ENCODE measurements around the gene TUSC2. TPM values are rescaled to one million over a fixed set of nuclear protein-coding genes. Genes with fewer than 3 reads are reported as not detected.
A peak's percentile ranks its signal among the peaks of the same experiment; 100 is the strongest.

The TUSC2 gene
- total and polyA plus RNA-seq, 2 donors (not counting 1 experiment from before 2014, with no cell fraction given) = 28.2 to 29.3 TPM

DNA sequence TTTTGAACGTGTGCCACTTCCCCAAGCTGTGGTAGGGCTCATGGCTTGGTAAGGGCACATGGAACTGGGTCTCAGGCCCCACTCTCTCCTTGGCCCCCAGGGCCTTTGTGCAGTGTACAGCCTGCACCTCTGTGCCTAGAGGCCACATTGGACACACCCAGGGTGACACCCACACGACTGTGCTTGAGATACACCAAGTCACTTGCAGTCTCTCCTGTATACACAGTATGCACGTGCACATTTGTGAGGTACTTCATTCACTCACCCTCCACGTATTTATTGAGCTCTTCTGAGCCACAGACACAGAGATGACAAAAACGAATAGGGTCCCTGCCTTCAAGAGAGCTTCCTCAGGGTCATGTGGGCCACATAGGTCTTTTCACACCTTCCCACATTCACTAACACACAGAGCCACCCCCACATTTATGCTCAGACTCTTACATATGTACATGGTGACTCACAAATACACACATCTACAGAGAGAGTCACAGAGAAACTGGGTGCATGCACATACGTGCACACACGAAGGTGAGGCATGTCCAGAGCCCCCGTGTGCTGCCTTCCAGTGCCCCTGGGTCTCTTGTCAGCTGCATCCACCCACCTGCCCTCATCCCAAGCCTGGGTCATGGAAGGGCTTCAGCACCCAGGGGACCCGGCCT lies 41.1 kb upstream of the TUSC2 start:
- no peak for DNase-seq
- Mint-ChIP-seq H3K4me1 (peaks cover 18% of the 10 kb centered on the region), H3K4me3 (no peak overlapping the region), H3K27me3 (peaks cover 12% of the 10 kb centered on the region), H3K27ac (peak overlapping the region; percentile 12), H3K9me3 (ENCODE audit: insufficient read depth) (no peaks in the 10 kb centered on the region)
- Histone ChIP-seq H3K9ac (ENCODE audit: low read length) (no peak overlapping the region), H3K9me3 (ENCODE audit: control extremely low read depth in 1 of 3, control insufficient read depth in 2 of 3, insufficient read depth in 1 of 3, low read length in 2 of 3) (no peaks in the 10 kb centered on the region), H3K4me1 (ENCODE audit: control insufficient read depth in 2 of 2, insufficient read depth in 2 of 2, low read length in 2 of 2) (peaks cover 13 to 19% of the 10 kb centered on the region in 2 donors), H3K27me3 (replicated peaks in 1 of 4; ENCODE audit: control extremely low read depth in 1 of 4, control insufficient read depth in 3 of 4, insufficient read depth in 4 of 4, low read length in 3 of 4) (peaks cover 0 to 3% (median 0%) of the 10 kb centered on the region in 4 experiments), H3K27ac (ENCODE audit: low read length in 2 of 2) (no peak overlapping the region), H4K20me1 (ENCODE audit: control insufficient read depth, insufficient read depth, low read length, poor library complexity, severe bottlenecking) (no peaks in the 10 kb centered on the region), H3K4me2 (replicated peaks; ENCODE audit: low read depth, low read length, poor library complexity, severe bottlenecking) (no peak overlapping the region), H3K79me2 (ENCODE audit: control insufficient read depth, insufficient read depth, low read length) (no peaks in the 10 kb centered on the region), H3K36me3 (replicated peaks in 1 of 2; ENCODE audit: control extremely low read depth in 1 of 2, control insufficient read depth in 1 of 2, extremely low read depth in 1 of 2, insufficient read depth in 2 of 2, low read length in 1 of 2) (no peaks in the 10 kb centered on the region), H3K4me3 (ENCODE audit: control extremely low read depth in 1 of 5, extremely low read depth in 1 of 5, insufficient read depth in 1 of 5, low read depth in 2 of 5, low read length in 4 of 5) (no peak overlapping the region), H2AFZ (ENCODE audit: insufficient read depth, low read depth, low read length, poor library complexity, severe bottlenecking) (no peak overlapping the region)
- no peak for TF ChIP-seq EZH2 (IDR thresholded peaks at IDR 0.05; ENCODE audit: borderline replicate concordance, insufficient read depth, low read depth, low read length, poor library complexity, severe bottlenecking)
- TF ChIP-seq, protein P1, sequence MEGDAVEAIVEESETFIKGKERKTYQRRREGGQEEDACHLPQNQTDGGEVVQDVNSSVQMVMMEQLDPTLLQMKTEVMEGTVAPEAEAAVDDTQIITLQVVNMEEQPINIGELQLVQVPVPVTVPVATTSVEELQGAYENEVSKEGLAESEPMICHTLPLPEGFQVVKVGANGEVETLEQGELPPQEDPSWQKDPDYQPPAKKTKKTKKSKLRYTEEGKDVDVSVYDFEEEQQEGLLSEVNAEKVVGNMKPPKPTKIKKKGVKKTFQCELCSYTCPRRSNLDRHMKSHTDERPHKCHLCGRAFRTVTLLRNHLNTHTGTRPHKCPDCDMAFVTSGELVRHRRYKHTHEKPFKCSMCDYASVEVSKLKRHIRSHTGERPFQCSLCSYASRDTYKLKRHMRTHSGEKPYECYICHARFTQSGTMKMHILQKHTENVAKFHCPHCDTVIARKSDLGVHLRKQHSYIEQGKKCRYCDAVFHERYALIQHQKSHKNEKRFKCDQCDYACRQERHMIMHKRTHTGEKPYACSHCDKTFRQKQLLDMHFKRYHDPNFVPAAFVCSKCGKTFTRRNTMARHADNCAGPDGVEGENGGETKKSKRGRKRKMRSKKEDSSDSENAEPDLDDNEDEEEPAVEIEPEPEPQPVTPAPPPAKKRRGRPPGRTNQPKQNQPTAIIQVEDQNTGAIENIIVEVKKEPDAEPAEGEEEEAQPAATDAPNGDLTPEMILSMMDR (IDR thresholded peaks at IDR 0.05) = no peak
- CTCF ChIA-PET = interaction anchor here (1.3 kb wide), 1 partner anchor 173 kb away, joined by 4 read pairs; no protein-coding TSS in a partner anchor
- ATAC-seq (ENCODE audit: low read depth) = no peak
- POLR2A ChIA-PET = no interaction called here
- 82% methylated on average over 9 of the region's 9 CpGs for WGBS (ENCODE audit: insufficient coverage)
- intact Hi-C loops (cut with micrococcal nuclease) = no loop called here

- H3K9me3 ChIP-seq (ENCODE audit: control extremely low read depth in 1 of 3, control insufficient read depth in 2 of 3, insufficient read depth in 1 of 3, low read length in 2 of 3) = no peaks in the 10 kb centered on the region
- 80% methylated on average over 2 of the region's 5 CpGs for WGBS (ENCODE audit: insufficient coverage)
- Mint-ChIP-seq H3K4me1 (peaks cover 21% of the 10 kb centered on the region), H3K4me3 (peak overlapping the region; percentile 91), H3K27ac (peak overlapping the region; percentile 94), H3K27me3 (peaks cover 5% of the 10 kb centered on the region), H3K9me3 (ENCODE audit: insufficient read depth) (no peaks in the 10 kb centered on the region)
- no peaks in the 10 kb centered on the region for H3K79me2 ChIP-seq (ENCODE audit: control insufficient read depth, insufficient read depth, low read length)
- peak overlapping the region; percentile 78 to 86 for H3K27ac ChIP-seq (ENCODE audit: low read length in 2 of 2)
- H3K4me2 ChIP-seq (replicated peaks; ENCODE audit: low read depth, low read length, poor library complexity, severe bottlenecking) = peak overlapping the region; percentile 96
- peak overlapping the region in 4 of 5 experiments; percentile 78 to 84 (median 82) for H3K4me3 ChIP-seq (ENCODE audit: control extremely low read depth in 1 of 5, extremely low read depth in 1 of 5, insufficient read depth in 1 of 5, low read depth in 2 of 5, low read length in 4 of 5)
- no peaks in the 10 kb centered on the region for H3K36me3 ChIP-seq (replicated peaks in 1 of 2; ENCODE audit: control extremely low read depth in 1 of 2, control insufficient read depth in 1 of 2, extremely low read depth in 1 of 2, insufficient read depth in 2 of 2, low read length in 1 of 2)
- DNase-seq (no peak), ATAC-seq (ENCODE audit: low read depth) (no peak)
- TF ChIP-seq, protein P1 (IDR thresholded peaks at IDR 0.05) = no peak
- TF ChIP-seq EZH2 (IDR thresholded peaks at IDR 0.05; ENCODE audit: borderline replicate concordance, insufficient read depth, low read depth, low read length, poor library complexity, severe bottlenecking) = no peak
- H3K9ac ChIP-seq (ENCODE audit: low read length) = peak overlapping the region; percentile 81
- H3K27me3 ChIP-seq (replicated peaks in 1 of 4; ENCODE audit: control extremely low read depth in 1 of 4, control insufficient read depth in 3 of 4, insufficient read depth in 4 of 4, low read length in 3 of 4) = peaks cover 0 to 3% (median 0%) of the 10 kb centered on the region in 4 experiments
- no peaks in the 10 kb centered on the region for H4K20me1 ChIP-seq (ENCODE audit: control insufficient read depth, insufficient read depth, low read length, poor library complexity, severe bottlenecking)
- peaks cover 13 to 22% of the 10 kb centered on the region in 2 donors for H3K4me1 ChIP-seq (ENCODE audit: control insufficient read depth in 2 of 2, insufficient read depth in 2 of 2, low read length in 2 of 2)
- peak overlapping the region; percentile 91 for H2AFZ ChIP-seq (ENCODE audit: insufficient read depth, low read depth, low read length, poor library complexity, severe bottlenecking)
- POLR2A ChIA-PET = interaction anchor here (0.5 to 2.8 kb wide), 7 partner anchors 15 to 1345 kb away, joined by 3 to 13 read pairs (median 6); partner anchors contain the start of genes CYB561D2, HEMK1 and NPRL2
- intact Hi-C loops (cut with micrococcal nuclease) = loop anchor here (1.0 to 2.0 kb wide), 4 partner anchors 15 to 251 kb away; partner anchors contain the start of genes CYB561D2, HEMK1, MAPKAPK3 and NPRL2
- CTCF ChIA-PET = interaction anchor here (0.7 to 3.3 kb wide), 5 partner anchors 13 to 177 kb away, joined by 3 to 27 read pairs (median 5); partner anchors contain the start of genes CYB561D2 and NPRL2
Observed at GRCh38 chr3:50365842-50366220, 37.8 kb upstream of the TUSC2 start.
